ENCODE results near the gene UBAP2. TPM values are rescaled to one million over a fixed set of nuclear protein-coding genes. Genes with fewer than 3 reads are reported as not detected.

UBAP2 gene
- polyA plus RNA-seq, 1 of the 3 experiments (the other 2 are of a cell fraction) = 15.8 TPM

GRCh38 chr9:33894316-33894715 lies 154.4 kb downstream of the UBAP2 start:
- H3F3A ChIP-seq (replicated peaks; ENCODE audit: insufficient read depth) = peaks cover 3% of the 10 kb centered on the region
- no peaks in the 10 kb centered on the region for H3K9me2 ChIP-seq
- no peak overlapping the region for H3K9ac ChIP-seq
- TF ChIP-seq RAD21 (IDR thresholded peaks at IDR 0.05; ENCODE audit: low read length) = no peak
- TF ChIP-seq GATA2 (CRISPR knock-in tag; IDR thresholded peaks at IDR 0.05) = no peak
- TF ChIP-seq RFX5 (IDR thresholded peaks at IDR 0.05; ENCODE audit: low read length) = no peak
- no peak for TF ChIP-seq POLR2AphosphoS5 (IDR thresholded peaks at IDR 0.05; ENCODE audit: low read depth, low read length)
- no peak for TF ChIP-seq ZBTB33 (IDR thresholded peaks at IDR 0.05; ENCODE audit: borderline replicate concordance, low read depth)
- no peak for TF ChIP-seq MXI1 (IDR thresholded peaks at IDR 0.05; ENCODE audit: low read depth, low read length)
- no peak for TF ChIP-seq MAX (IDR thresholded peaks at IDR 0.05; ENCODE audit: low read depth)
- no peak for TF ChIP-seq FOXJ3 (CRISPR knock-in tag; IDR thresholded peaks at IDR 0.05)
- no peak for TF ChIP-seq PBX3 (IDR thresholded peaks at IDR 0.05)
- TF ChIP-seq FOSL2 (IDR thresholded peaks at IDR 0.05; ENCODE audit: borderline replicate concordance, low read depth) = no peak
- no peak for TF ChIP-seq SMC3 (IDR thresholded peaks at IDR 0.05; ENCODE audit: low read depth, low read length)
- no peak for TF ChIP-seq EZH2phosphoT487 (IDR thresholded peaks at IDR 0.05; ENCODE audit: borderline replicate concordance, low read depth)
- POLR2A ChIA-PET = interaction anchor here (0.6 kb wide), 1 partner anchor 81 kb away, joined by 3 read pairs; no protein-coding TSS in a partner anchor
- no peak overlapping the region for H3K4me3 ChIP-seq (ENCODE audit: low read depth in 2 of 2, low read length in 1 of 2)
- peaks cover 0 to 20% of the 10 kb centered on the region in 2 experiments for H3K36me3 ChIP-seq (replicated peaks in 1 of 2; ENCODE audit: control insufficient read depth in 1 of 2, insufficient read depth in 2 of 2, low read length in 1 of 2)
- H3K4me2 ChIP-seq = no peak overlapping the region
- H3K79me2 ChIP-seq (ENCODE audit: insufficient read depth) = peaks cover 98% of the 10 kb centered on the region
- H3K27ac ChIP-seq (ENCODE audit: low read depth in 2 of 2, low read length in 1 of 2) = no peak overlapping the region
- CTCF ChIA-PET = interaction anchor here (1.3 kb wide), 2 partner anchors 10 to 80 kb away, joined by 3 read pairs; no protein-coding TSS in a partner anchor
- no peaks in the 10 kb centered on the region for H3K27me3 ChIP-seq (ENCODE audit: insufficient read depth)
- no peaks in the 10 kb centered on the region for H3K9me3 ChIP-seq
- no peak overlapping the region for H2AFZ ChIP-seq (ENCODE audit: low read depth)
- no peaks in the 10 kb centered on the region for H3K4me1 ChIP-seq (ENCODE audit: control insufficient read depth in 1 of 2, insufficient read depth in 2 of 2, low read depth in 1 of 2, low read length in 1 of 2)
- no peak for DNase-seq
- H4K20me1 ChIP-seq (ENCODE audit: insufficient read depth) = peaks cover 80% of the 10 kb centered on the region

GRCh38 chr9:33893861-33894260 lies 154.8 kb downstream of the UBAP2 start:
- Histone ChIP-seq H3K27me3 (ENCODE audit: insufficient read depth) (no peaks in the 10 kb centered on the region), H3K36me3 (replicated peaks in 1 of 2; ENCODE audit: control insufficient read depth in 1 of 2, insufficient read depth in 2 of 2, low read length in 1 of 2) (peaks cover 0 to 22% of the 10 kb centered on the region in 2 experiments), H3F3A (replicated peaks; ENCODE audit: insufficient read depth) (peaks cover 3% of the 10 kb centered on the region), H3K9ac (no peak overlapping the region), H3K4me1 (ENCODE audit: control insufficient read depth in 1 of 2, insufficient read depth in 2 of 2, low read depth in 1 of 2, low read length in 1 of 2) (no peaks in the 10 kb centered on the region), H4K20me1 (ENCODE audit: insufficient read depth) (peaks cover 84% of the 10 kb centered on the region), H3K79me2 (ENCODE audit: insufficient read depth) (peaks cover 98% of the 10 kb centered on the region), H3K4me2 (no peak overlapping the region), H3K9me3 (no peaks in the 10 kb centered on the region), H3K27ac (ENCODE audit: low read depth in 2 of 2, low read length in 1 of 2) (no peak overlapping the region), H3K4me3 (ENCODE audit: low read depth in 2 of 2, low read length in 1 of 2) (no peak overlapping the region), H2AFZ (ENCODE audit: low read depth) (no peak overlapping the region), H3K9me2 (no peaks in the 10 kb centered on the region)
- POLR2A ChIA-PET = interaction anchor here (0.6 kb wide), 1 partner anchor 80 kb away, joined by 3 read pairs; no protein-coding TSS in a partner anchor
- no peak for DNase-seq
- TF ChIP-seq NFIC (IDR thresholded peaks at IDR 0.05; ENCODE audit: borderline replicate concordance) = no peak
- TF ChIP-seq RFX5 (IDR thresholded peaks at IDR 0.05; ENCODE audit: low read length) = no peak
- CTCF ChIA-PET = interaction anchor here (1.3 kb wide), 2 partner anchors 10 to 80 kb away, joined by 3 read pairs; no protein-coding TSS in a partner anchor
